MM.1S (cell line): Measurements from ENCODE around the gene FAS.

Experiments
- DNase-seq: peaks from one replicate; pipeline ENCODE4 v3.0.0-alpha.2; 2015
- H2AFZ ChIP-seq: fragments of 300-600 bp; sonication (generic); 2 replicates; pipeline ENCODE4 v1.6.0; 2016; ENCODE audit warnings: antibody characterized with exemption, low read length
- H3F3A ChIP-seq: fragments of 300-600 bp; sonication (generic); 2 replicates; pipeline ENCODE4 v1.6.1; 2016; ENCODE audit warnings: mild to moderate bottlenecking, antibody characterized with exemption, low read length, moderate library complexity, mixed read lengths; ENCODE audit not compliant: insufficient read depth
- H3K27ac ChIP-seq: fragments of 300-600 bp; sonication (generic); 2 replicates; pipeline ENCODE4 v1.5.1; 2016; ENCODE audit warnings: mild to moderate bottlenecking, low read length
- H3K27me3 ChIP-seq: fragments of 300-600 bp; sonication (generic); replicated peaks from 2 replicates; pipeline ENCODE4 v1.6.0; 2016; ENCODE audit warnings: low read length; ENCODE audit not compliant: insufficient read depth
- H3K36me3 ChIP-seq: fragments of 300-600 bp; sonication (generic); replicated peaks from 2 replicates; pipeline ENCODE4 v1.6.1; 2016; ENCODE audit warnings: mild to moderate bottlenecking, low read length, mixed read lengths; ENCODE audit not compliant: insufficient read depth
- H3K4me1 ChIP-seq: fragments of 300-600 bp; sonication (generic); 2 replicates; pipeline ENCODE4 v1.6.1; 2016; ENCODE audit warnings: low read length, mixed read lengths
- H3K4me2 ChIP-seq: fragments of 300-600 bp; sonication (generic); 2 replicates; pipeline ENCODE4 v1.6.0; 2016; ENCODE audit warnings: low read depth, low read length
- H3K4me3 ChIP-seq: fragments of 300-600 bp; sonication (generic); 2 replicates; pipeline ENCODE4 v1.5.1; 2016; ENCODE audit warnings: low read length, mixed read lengths
- H3K79me2 ChIP-seq: fragments of 300-600 bp; sonication (generic); 2 replicates; pipeline ENCODE4 v1.6.1; 2016; ENCODE audit warnings: mixed run types, low read length, mixed read lengths
- H3K9ac ChIP-seq: fragments of 300-600 bp; sonication (generic); 2 replicates; pipeline ENCODE4 v1.6.1; 2016; ENCODE audit warnings: low read length, mixed read lengths
- H3K9me2 ChIP-seq: fragments of 300-600 bp; sonication (generic); replicated peaks from 2 replicates; pipeline ENCODE4 v1.6.1; 2016; ENCODE audit warnings: mild to moderate bottlenecking, low read length, mixed read lengths; ENCODE audit not compliant: insufficient read depth
- H3K9me3 ChIP-seq: fragments of 300-600 bp; sonication (generic); replicated peaks from 2 replicates; pipeline ENCODE4 v1.6.1; 2016; ENCODE audit warnings: mild to moderate bottlenecking, low read length, mixed read lengths; ENCODE audit not compliant: insufficient read depth
- H4K20me1 ChIP-seq: fragments of 300-600 bp; sonication (generic); 2 replicates; pipeline ENCODE4 v1.6.1; 2016; ENCODE audit warnings: mild to moderate bottlenecking, low read length, moderate library complexity, mixed read lengths; ENCODE audit not compliant: insufficient read depth
- EZH2 ChIP-seq: fragments of 300-600 bp; sonication (generic); optimal IDR thresholded peaks from 2 replicates; pipeline ENCODE3; 2017; ENCODE audit warnings: low read depth, mild to moderate bottlenecking, antibody characterized with exemption, low read length, mixed read lengths
- EZH2phosphoT487 ChIP-seq: fragments of 300-600 bp; sonication (generic); IDR thresholded peaks from 2 replicates; pipeline ENCODE4 v1.6.1; 2018; ENCODE audit warnings: antibody characterized with exemption, low read length
- TF ChIP-seq, protein P1 (sequence below): fragments of 300-600 bp; sonication (generic); IDR thresholded peaks from 2 replicates; pipeline ENCODE4 v1.5.1; 2016; ENCODE audit warnings: antibody characterized with exemption, low read length, mixed read lengths

The FAS gene

DNA sequence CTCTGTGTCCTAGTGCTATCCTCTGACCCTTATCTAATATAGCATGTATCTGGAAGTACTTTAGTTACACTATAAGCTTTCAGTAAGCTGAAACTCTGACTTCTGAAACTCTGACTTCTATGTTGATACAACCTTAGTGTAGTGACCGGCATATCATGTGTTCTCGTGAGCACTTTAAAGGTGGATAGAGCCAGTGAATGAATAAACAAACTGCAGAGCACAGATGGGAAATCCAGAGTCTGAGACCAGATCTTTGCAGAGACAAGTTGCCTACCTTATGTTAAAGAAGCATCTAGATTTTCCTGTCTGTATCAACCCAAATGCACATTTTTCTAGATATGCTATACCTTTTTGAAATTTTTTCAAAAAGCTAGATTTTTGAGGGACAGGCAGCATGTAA lies 41.5 kb upstream of the FAS start:
- no peak overlapping the region for H3K9ac ChIP-seq
- H2AFZ ChIP-seq = no peak overlapping the region
- no peaks in the 10 kb centered on the region for H3K9me3 ChIP-seq
- no peak for DNase-seq
- TF ChIP-seq, protein P1, sequence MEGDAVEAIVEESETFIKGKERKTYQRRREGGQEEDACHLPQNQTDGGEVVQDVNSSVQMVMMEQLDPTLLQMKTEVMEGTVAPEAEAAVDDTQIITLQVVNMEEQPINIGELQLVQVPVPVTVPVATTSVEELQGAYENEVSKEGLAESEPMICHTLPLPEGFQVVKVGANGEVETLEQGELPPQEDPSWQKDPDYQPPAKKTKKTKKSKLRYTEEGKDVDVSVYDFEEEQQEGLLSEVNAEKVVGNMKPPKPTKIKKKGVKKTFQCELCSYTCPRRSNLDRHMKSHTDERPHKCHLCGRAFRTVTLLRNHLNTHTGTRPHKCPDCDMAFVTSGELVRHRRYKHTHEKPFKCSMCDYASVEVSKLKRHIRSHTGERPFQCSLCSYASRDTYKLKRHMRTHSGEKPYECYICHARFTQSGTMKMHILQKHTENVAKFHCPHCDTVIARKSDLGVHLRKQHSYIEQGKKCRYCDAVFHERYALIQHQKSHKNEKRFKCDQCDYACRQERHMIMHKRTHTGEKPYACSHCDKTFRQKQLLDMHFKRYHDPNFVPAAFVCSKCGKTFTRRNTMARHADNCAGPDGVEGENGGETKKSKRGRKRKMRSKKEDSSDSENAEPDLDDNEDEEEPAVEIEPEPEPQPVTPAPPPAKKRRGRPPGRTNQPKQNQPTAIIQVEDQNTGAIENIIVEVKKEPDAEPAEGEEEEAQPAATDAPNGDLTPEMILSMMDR = no peak
- TF ChIP-seq EZH2phosphoT487 = no peak
- no peak for TF ChIP-seq EZH2
- H3K79me2 ChIP-seq = no peaks in the 10 kb centered on the region
- 0 out of 2 replicates have a peak, but pooled peaks cover 3% of the 10 kb centered on the region for H3F3A ChIP-seq
- no peaks in the 10 kb centered on the region for H3K36me3 ChIP-seq
- H4K20me1 ChIP-seq = no peaks in the 10 kb centered on the region; the same call in 1 of the 2 replicates
- no peaks in the 10 kb centered on the region for H3K4me1 ChIP-seq
- H3K9me2 ChIP-seq = no peaks in the 10 kb centered on the region
- H3K4me2 ChIP-seq = no peak overlapping the region
- no peak overlapping the region for H3K4me3 ChIP-seq
- H3K27me3 ChIP-seq = peaks cover 96% of the 10 kb centered on the region
- no peak overlapping the region for H3K27ac ChIP-seq

DNA sequence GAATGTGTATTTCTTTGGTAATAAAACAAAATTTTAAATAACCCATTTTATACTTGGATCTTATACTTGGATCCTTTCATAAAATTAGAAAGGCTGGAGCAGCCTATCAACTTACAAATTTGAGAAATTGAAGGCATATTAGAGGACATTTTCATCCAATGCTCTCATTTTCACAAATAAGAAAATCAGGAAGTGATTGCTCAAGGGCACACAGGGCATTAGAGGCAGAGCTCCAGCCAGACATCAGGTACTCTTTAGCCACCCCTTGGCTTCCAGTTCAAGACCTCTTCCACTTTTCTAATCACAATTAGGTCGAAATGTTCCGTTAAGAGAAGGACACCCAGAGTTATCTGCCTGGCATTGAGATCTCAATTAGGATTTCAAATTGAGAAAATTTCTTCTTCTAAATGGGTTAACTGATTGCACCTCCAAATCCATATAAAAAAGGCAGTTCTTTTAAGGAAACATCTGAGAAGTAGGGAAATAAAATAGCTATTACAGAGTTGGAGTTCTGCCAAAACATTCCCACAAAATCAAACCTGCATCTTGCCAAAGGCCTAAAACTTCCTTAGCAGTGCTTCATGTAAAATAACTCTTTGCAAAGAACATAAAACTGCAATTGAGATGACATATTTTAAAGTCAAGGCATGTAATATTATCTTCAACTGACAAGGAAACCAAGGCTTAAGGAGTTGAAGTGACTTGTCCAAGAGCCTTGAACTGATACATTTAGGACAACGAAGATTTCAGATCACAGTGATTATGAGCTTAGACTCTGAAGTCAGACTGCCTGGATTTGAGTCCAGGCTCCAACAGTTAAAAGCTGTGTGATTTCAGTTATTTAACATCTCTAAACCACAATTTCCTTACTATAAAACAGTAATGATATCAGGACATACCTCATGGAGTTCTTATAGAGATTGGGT lies 40.4 kb upstream of the FAS start:
- Histone ChIP-seq H3K9me2 (no peaks in the 10 kb centered on the region), H3K4me2 (no peak overlapping the region), H3K36me3 (no peaks in the 10 kb centered on the region), H3K4me1 (no peaks in the 10 kb centered on the region), H3K79me2 (no peaks in the 10 kb centered on the region), H3K9me3 (no peaks in the 10 kb centered on the region), H3K9ac (no peak overlapping the region), H4K20me1 (no peaks in the 10 kb centered on the region; the same call in 1 of the 2 replicates), H3F3A (0 out of 2 replicates have a peak, but pooled peaks cover 2% of the 10 kb centered on the region), H2AFZ (no peak overlapping the region), H3K27me3 (peaks cover 91% of the 10 kb centered on the region), H3K27ac (no peak overlapping the region), H3K4me3 (no peak overlapping the region)
- DNase-seq = no peak
- no peak for TF ChIP-seq EZH2phosphoT487
- TF ChIP-seq, protein P1 = no peak
- no peak for TF ChIP-seq EZH2

DNA sequence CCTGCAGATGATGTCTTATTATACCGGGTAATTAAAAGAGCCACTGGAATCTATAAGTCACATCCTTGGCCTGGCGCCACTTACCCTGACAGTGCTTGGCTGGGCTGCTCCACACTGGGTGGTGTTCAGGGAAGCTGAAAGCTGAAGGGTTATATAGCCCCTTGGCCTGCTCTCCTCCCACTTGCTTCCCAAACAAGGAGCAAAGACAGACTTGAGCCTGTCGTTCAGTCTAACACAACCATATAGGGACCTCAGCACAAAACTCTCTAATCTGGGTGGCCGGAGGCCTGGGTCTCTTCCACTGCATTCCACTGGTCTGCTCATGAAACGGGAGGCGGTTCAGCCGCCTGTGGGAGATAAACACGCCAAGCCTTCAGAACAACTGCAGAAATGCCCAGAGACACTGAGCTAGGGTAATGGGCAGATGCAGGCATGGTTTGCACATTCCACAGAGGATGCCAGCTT lies 37.9 kb upstream of the FAS start, which contains the start of gene ACTA2:
TSS of gene ACTA2 (minus strand) at position 127 of the 465 bp plus-strand sequence. CDS start 3,843 bp downstream, outside the sequence.
- H3K9ac ChIP-seq = no peak within 1 kb of the TSS
- H3K4me2 ChIP-seq = no peak within 1 kb of the TSS
- H3K27me3 ChIP-seq = peaks cover 92% of the 10 kb centered on the region
- no peak for DNase-seq
- TF ChIP-seq, protein P1 = no peak
- TF ChIP-seq EZH2phosphoT487 (no peak), EZH2 (no peak)
- no peak within 1 kb of the TSS for H3K4me3 ChIP-seq
- H3K9me2 ChIP-seq = no peaks in the 10 kb centered on the region
- no peaks in the 10 kb centered on the region for H3K79me2 ChIP-seq
- no peak within 1 kb of the TSS for H2AFZ ChIP-seq
- no peak within 1 kb of the TSS for H3K27ac ChIP-seq
- H3F3A ChIP-seq = no peaks in the 10 kb centered on the region
- no peaks in the 10 kb centered on the region for H3K9me3 ChIP-seq
- no peaks in the 10 kb centered on the region for H3K4me1 ChIP-seq
- no peaks in the 10 kb centered on the region for H3K36me3 ChIP-seq
- H4K20me1 ChIP-seq = no peaks in the 10 kb centered on the region
